A549 (cell line): Measurements from ENCODE around the gene KRTAP10-10. TPM values are rescaled to one million over a fixed set of nuclear protein-coding genes. Genes with fewer than 3 reads are reported as not detected.

Source experiments
- ATAC-seq, 2 experiments: fragments of 200-7000 bp in 1 of 2; fragments of >200 bp in 1 of 2; cut with Nextera tagmentation in 1 of 2; cut with Tn5 transposase in 1 of 2; 3 replicates each; pipeline versions ENCODE4 v1.8.0 to v1.9.1; 2018 to 2020; ENCODE audit warnings: mild to moderate bottlenecking in 1 of 2, moderate library complexity in 1 of 2
- CTCF ChIA-PET: fragments of 300-600 bp; sonication (Branson Sonifier 250); formaldehyde crosslinking; extraction: SDS; loops from one replicate; lab custom pipeline; 2021; ENCODE audit warnings: antibody characterized with exemption, inconsistent platforms; lab: Yijun Ruan, JAX
- POLR2A ChIA-PET: fragments of 350-600 bp; formaldehyde crosslinking; extraction: SDS; loops from one replicate; lab custom pipeline; 2021; ENCODE audit warnings: antibody characterized with exemption, inconsistent platforms; lab: Yijun Ruan, JAX
- DNase-seq, 2 experiments: peaks; one replicate each; pipeline versions ENCODE4 v3.0.0 to v3.0.0-alpha.2; 2011 to 2016; ENCODE audit warnings: low read depth in 1 of 2, low spot score in 1 of 2
- FAIRE-seq: peaks from 2 replicates; lab custom pipeline; 2011; peaks lifted over from hg19 to GRCh38; lab: Jason Lieb, UNC
- H3K27ac ChIP-seq, 2 experiments: fragments of >200 bp; sonication (Bioruptor Twin); formaldehyde crosslinking; 3 replicates each; pipeline ENCODE4 v1.5.1; 2016 to 2017
- H3K4me1 ChIP-seq: fragments of >200 bp; sonication (Bioruptor Twin); formaldehyde crosslinking; 3 replicates; pipeline ENCODE4 v1.6.1; 2016
- H3K4me2 ChIP-seq: fragments of >200 bp; sonication (Bioruptor Twin); formaldehyde crosslinking; 3 replicates; pipeline ENCODE4 v1.6.1; 2016
- H3K4me3 ChIP-seq: fragments of >200 bp; sonication (Bioruptor Twin); formaldehyde crosslinking; 3 replicates; pipeline ENCODE4 v1.5.1; 2016
- H3K9me3 ChIP-seq: fragments of >200 bp; sonication (Bioruptor Twin); formaldehyde crosslinking; 3 replicates; pipeline ENCODE4 v1.6.1; 2016
- BHLHE40 ChIP-seq: IDR thresholded peaks from 2 replicates; pipeline ENCODE4 v1.6.1; 2012; ENCODE audit warnings: low read depth, low read length, inconsistent platforms
- CHD2 ChIP-seq: fragments of 150-350 bp; IDR thresholded peaks from 2 replicates; pipeline ENCODE4 v1.6.1; 2014; ENCODE audit warnings: low read length; ENCODE audit not compliant: partially characterized antibody
- EHMT2 ChIP-seq: fragments of 200-600 bp; sonication (generic); IDR thresholded peaks from 2 replicates; pipeline ENCODE4 v1.6.1; 2016; ENCODE audit warnings: antibody characterized with exemption, low read depth, mild to moderate bottlenecking, moderate library complexity
- POLR2A ChIP-seq: IDR thresholded peaks from 2 replicates; pipeline ENCODE4 v1.6.1; 2012; ENCODE audit warnings: mild to moderate bottlenecking, low read length
- POLR2AphosphoS2 ChIP-seq: conservative IDR thresholded peaks from 2 replicates; pipeline ENCODE4 v1.6.1; 2012; ENCODE audit warnings: low read length, improper control_type of control experiment, inconsistent platforms
- RCOR1 ChIP-seq: fragments of 150-350 bp; IDR thresholded peaks from 2 replicates; pipeline ENCODE4 v1.6.1; 2014; ENCODE audit warnings: antibody characterized with exemption, low read length, low read depth
- RFX5 ChIP-seq: fragments of 450-650 bp; IDR thresholded peaks from 2 replicates; pipeline ENCODE4 v1.7.1; 2014; ENCODE audit warnings: antibody characterized with exemption, mild to moderate bottlenecking, moderate library complexity
- SREBF2 ChIP-seq: fragments of 450-650 bp; IDR thresholded peaks from 2 replicates; pipeline ENCODE4 v1.6.1; 2014; ENCODE audit warnings: mild to moderate bottlenecking, moderate library complexity
- ZNF302 ChIP-seq: fragments of 250-450 bp; sonication (Bioruptor Pico); IDR thresholded peaks from 2 replicates; pipeline ENCODE4 v1.9.0; 2021; ENCODE audit warnings: inconsistent platforms, mild to moderate bottlenecking, moderate library complexity
- WGBS: methylation state at CpG from one replicate; pipeline ENCODE4 v1.1.6; 2017; ENCODE audit errors: missing lambda C conversion rate; 5-methylcytosine and 5-hydroxymethylcytosine counted together
- polyA plus RNA-seq, 4 experiments: library from polyadenylated mRNA; depleted of rRNA in 3 of 4; stranded (reverse); fragments of >200 nt; fragmentation: RNase III in 1 of 4; extraction: RNeasy Plus Mini Kit Qiagen cat#74134 plus additional on column Dnase treatment in 1 of 4; gene quantifications; 2 replicates in 3 of 4; 3 replicates in 1 of 4; pipeline ENCODE4 v1.2.3, GENCODE V29; 2011 to 2017
- small RNA-seq, 6 experiments: library from RNA; depleted of rRNA; stranded (forward); fragments of <200 nt; gene quantifications; one replicate each; pipeline ENCODE3, GENCODE V24; 2012
- TF ChIP-seq, protein P1 (sequence below): fragments of >200 bp; sonication (Bioruptor Twin); formaldehyde crosslinking; IDR thresholded peaks from 2 replicates; pipeline ENCODE4 v1.6.1; 2016
- TF ChIP-seq, protein P2 (sequence below): fragments of 450-650 bp; IDR thresholded peaks from 2 replicates; pipeline ENCODE4 v1.6.1; 2014; ENCODE audit warnings: antibody characterized with exemption
- TF ChIP-seq, protein P3 (sequence below): fragments of 250-450 bp; sonication (Bioruptor Pico); IDR thresholded peaks from 2 replicates; pipeline ENCODE4 v1.5.0; 2020; ENCODE audit warnings: low read depth, mild to moderate bottlenecking, moderate library complexity
- TF ChIP-seq, protein P4 (sequence below): IDR thresholded peaks from 2 replicates; pipeline ENCODE4 v1.6.1; 2012

KRTAP10-10 gene
- polyA plus RNA-seq, 2 of the 4 experiments (the other 2 are of a cell fraction) = not detected

DNA sequence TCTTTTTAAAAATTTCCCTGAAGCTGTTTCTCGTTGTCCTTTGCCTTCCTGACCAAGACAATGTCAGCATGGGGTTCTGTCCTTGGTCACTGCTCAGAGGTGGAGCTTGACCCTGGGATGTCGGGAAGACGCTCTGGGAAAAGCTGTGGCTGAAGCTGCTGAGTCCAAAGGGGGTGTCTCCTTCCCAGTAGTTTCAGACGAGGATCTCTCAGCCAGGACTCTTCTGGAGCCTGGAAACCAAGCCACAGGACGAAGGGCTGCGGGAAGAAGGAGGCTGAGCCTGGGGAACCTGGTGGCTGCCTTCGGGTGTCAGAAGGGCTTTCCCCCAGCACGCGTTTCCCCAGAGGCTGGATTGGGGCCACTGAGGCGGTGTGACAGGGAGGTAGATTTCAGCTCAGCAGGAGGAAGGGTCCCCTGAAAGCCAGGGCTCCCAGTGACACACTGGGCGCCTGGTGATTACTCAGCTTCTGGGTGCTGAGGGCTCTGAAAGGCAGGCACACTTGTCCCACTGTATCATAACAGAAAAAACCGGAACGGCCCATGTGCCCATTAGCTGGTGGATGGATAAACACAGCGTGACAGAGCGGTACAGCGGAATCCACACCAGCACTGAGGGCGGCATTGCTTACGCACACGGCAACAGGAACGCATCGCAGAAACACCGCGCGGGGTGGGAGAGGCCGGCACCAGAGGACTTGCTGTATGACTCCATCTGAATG lies 49.8 kb downstream of the KRTAP10-10 start:
- FAIRE-seq (no peak), DNase-seq (no peak), ATAC-seq (no peak)
- ChIA-PET CTCF (no interaction called here), POLR2A (no interaction called here)
- WGBS = 63% methylated on average over 21 of the region's 25 CpGs
- Histone ChIP-seq H3K9me3 (no peaks in the 10 kb centered on the region), H3K4me3 (no peak overlapping the region), H3K27ac (no peak overlapping the region), H3K4me1 (no peaks in the 10 kb centered on the region), H3K4me2 (no peak overlapping the region)
- TF ChIP-seq CHD2 (no peak), EHMT2 (no peak)
- TF ChIP-seq, protein P1, sequence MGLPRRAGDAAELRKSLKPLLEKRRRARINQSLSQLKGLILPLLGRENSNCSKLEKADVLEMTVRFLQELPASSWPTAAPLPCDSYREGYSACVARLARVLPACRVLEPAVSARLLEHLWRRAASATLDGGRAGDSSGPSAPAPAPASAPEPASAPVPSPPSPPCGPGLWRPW = no peak

DNA sequence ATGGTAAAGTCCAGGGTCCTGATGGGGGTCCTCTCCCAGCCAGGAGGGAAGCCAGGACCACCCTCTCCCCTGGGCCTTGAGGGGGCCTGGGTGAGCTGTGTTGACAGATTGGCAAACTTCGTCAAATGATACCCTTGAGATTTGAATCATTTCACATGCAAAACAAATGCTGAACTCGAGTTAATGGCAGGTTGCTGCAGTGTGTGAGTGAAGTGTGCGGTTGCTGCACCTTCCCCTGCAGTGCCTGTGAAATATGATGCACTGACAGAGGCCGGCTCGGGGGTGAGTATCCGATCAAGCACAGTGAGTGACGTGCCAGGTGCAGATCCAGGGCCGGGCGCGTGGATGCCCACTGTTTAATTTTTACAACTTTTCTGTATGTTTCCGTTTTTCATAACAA lies 50.5 kb downstream of the KRTAP10-10 start:
- Histone ChIP-seq H3K9me3 (peaks cover 4% of the 10 kb centered on the region; the same call in 2 of the 3 replicates), H3K4me3 (no peak overlapping the region), H3K27ac (no peak overlapping the region), H3K4me2 (no peak overlapping the region), H3K4me1 (no peaks in the 10 kb centered on the region)
- CTCF ChIA-PET = no interaction called here
- 13% methylated on average over 11 of the region's 11 CpGs for WGBS
- DNase-seq (no peak), ATAC-seq (no peak), FAIRE-seq (no peak)
- POLR2A ChIA-PET = no interaction called here
- TF ChIP-seq RFX5 (no peak), SREBF2 (no peak), ZNF302 (no peak), POLR2AphosphoS2 (no peak), RCOR1 (no peak), BHLHE40 (no peak), POLR2A (no peak)
- TF ChIP-seq, protein P2, sequence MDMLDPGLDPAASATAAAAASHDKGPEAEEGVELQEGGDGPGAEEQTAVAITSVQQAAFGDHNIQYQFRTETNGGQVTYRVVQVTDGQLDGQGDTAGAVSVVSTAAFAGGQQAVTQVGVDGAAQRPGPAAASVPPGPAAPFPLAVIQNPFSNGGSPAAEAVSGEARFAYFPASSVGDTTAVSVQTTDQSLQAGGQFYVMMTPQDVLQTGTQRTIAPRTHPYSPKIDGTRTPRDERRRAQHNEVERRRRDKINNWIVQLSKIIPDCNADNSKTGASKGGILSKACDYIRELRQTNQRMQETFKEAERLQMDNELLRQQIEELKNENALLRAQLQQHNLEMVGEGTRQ = no peak
- TF ChIP-seq, protein P3, sequence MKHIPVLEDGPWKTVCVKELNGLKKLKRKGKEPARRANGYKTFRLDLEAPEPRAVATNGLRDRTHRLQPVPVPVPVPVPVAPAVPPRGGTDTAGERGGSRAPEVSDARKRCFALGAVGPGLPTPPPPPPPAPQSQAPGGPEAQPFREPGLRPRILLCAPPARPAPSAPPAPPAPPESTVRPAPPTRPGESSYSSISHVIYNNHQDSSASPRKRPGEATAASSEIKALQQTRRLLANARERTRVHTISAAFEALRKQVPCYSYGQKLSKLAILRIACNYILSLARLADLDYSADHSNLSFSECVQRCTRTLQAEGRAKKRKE = no peak
- TF ChIP-seq, protein P4, sequence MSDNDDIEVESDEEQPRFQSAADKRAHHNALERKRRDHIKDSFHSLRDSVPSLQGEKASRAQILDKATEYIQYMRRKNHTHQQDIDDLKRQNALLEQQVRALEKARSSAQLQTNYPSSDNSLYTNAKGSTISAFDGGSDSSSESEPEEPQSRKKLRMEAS = no peak

Small RNA genes lying within 50 kb of the gene (small RNA-seq; reads per million reads assigned to genes)
- 0 reads per million in 6 experiments for gene KRTAP12-6P

Other genes starting within 250 kb of the KRTAP10-10 start
- 0.59 and 0.66 TPM in 2 replicates for gene LRRC3, start 181.8 kb upstream of the KRTAP10-10 start, polyA plus RNA-seq (2011; rRNA removed)
- gene LRRC3, start 181.8 kb upstream of the KRTAP10-10 start, polyA plus RNA-seq (2017; fragmentation: RNase III; extraction: RNeasy Plus Mini Kit Qiagen cat#74134 plus additional on column Dnase treatment) = 0.96 to 1.1 TPM (median 1.1 TPM) in 3 replicates
- gene KRTAP10-1, start 97.2 kb upstream of the KRTAP10-10 start, polyA plus RNA-seq (2011; rRNA removed) = not detected in 2 replicates
- gene KRTAP10-1, start 97.2 kb upstream of the KRTAP10-10 start, polyA plus RNA-seq (2017; fragmentation: RNase III; extraction: RNeasy Plus Mini Kit Qiagen cat#74134 plus additional on column Dnase treatment) = not detected in 3 replicates
- gene KRTAP10-2, start 85.9 kb upstream of the KRTAP10-10 start, polyA plus RNA-seq (2011; rRNA removed) = not detected in 2 replicates
- not detected in 3 replicates for gene KRTAP10-2, start 85.9 kb upstream of the KRTAP10-10 start, polyA plus RNA-seq (2017; fragmentation: RNase III; extraction: RNeasy Plus Mini Kit Qiagen cat#74134 plus additional on column Dnase treatment)
- gene KRTAP10-3, start 78.6 kb upstream of the KRTAP10-10 start, polyA plus RNA-seq (2011; rRNA removed) = not detected in 2 replicates
- gene KRTAP10-3, start 78.6 kb upstream of the KRTAP10-10 start, polyA plus RNA-seq (2017; fragmentation: RNase III; extraction: RNeasy Plus Mini Kit Qiagen cat#74134 plus additional on column Dnase treatment) = not detected in 3 replicates
- not detected in 2 replicates for gene KRTAP10-4, start 63.6 kb upstream of the KRTAP10-10 start, polyA plus RNA-seq (2011; rRNA removed)
- gene KRTAP10-4, start 63.6 kb upstream of the KRTAP10-10 start, polyA plus RNA-seq (2017; fragmentation: RNase III; extraction: RNeasy Plus Mini Kit Qiagen cat#74134 plus additional on column Dnase treatment) = not detected in 3 replicates
- not detected in 2 replicates for gene KRTAP10-5, start 56.8 kb upstream of the KRTAP10-10 start, polyA plus RNA-seq (2011; rRNA removed)
- gene KRTAP10-5, start 56.8 kb upstream of the KRTAP10-10 start, polyA plus RNA-seq (2017; fragmentation: RNase III; extraction: RNeasy Plus Mini Kit Qiagen cat#74134 plus additional on column Dnase treatment) = not detected in 3 replicates
- gene KRTAP10-6, start 44.9 kb upstream of the KRTAP10-10 start, polyA plus RNA-seq (2011; rRNA removed) = not detected in 2 replicates
- gene KRTAP10-6, start 44.9 kb upstream of the KRTAP10-10 start, polyA plus RNA-seq (2017; fragmentation: RNase III; extraction: RNeasy Plus Mini Kit Qiagen cat#74134 plus additional on column Dnase treatment) = not detected in 3 replicates
- not detected in 2 replicates for gene KRTAP10-7, start 36.8 kb upstream of the KRTAP10-10 start, polyA plus RNA-seq (2011; rRNA removed)
- gene KRTAP10-7, start 36.8 kb upstream of the KRTAP10-10 start, polyA plus RNA-seq (2017; fragmentation: RNase III; extraction: RNeasy Plus Mini Kit Qiagen cat#74134 plus additional on column Dnase treatment) = not detected in 3 replicates
- not detected in 2 replicates for gene KRTAP10-8, start 25.3 kb upstream of the KRTAP10-10 start, polyA plus RNA-seq (2011; rRNA removed)
- not detected in 3 replicates for gene KRTAP10-8, start 25.3 kb upstream of the KRTAP10-10 start, polyA plus RNA-seq (2017; fragmentation: RNase III; extraction: RNeasy Plus Mini Kit Qiagen cat#74134 plus additional on column Dnase treatment)
- not detected in 2 replicates for gene KRTAP10-9, start 10.3 kb upstream of the KRTAP10-10 start, polyA plus RNA-seq (2011; rRNA removed)
- not detected in 3 replicates for gene KRTAP10-9, start 10.3 kb upstream of the KRTAP10-10 start, polyA plus RNA-seq (2017; fragmentation: RNase III; extraction: RNeasy Plus Mini Kit Qiagen cat#74134 plus additional on column Dnase treatment)
- gene KRTAP10-11, start 9.1 kb downstream of the KRTAP10-10 start, polyA plus RNA-seq (2011; rRNA removed) = not detected in 2 replicates
- gene KRTAP10-11, start 9.1 kb downstream of the KRTAP10-10 start, polyA plus RNA-seq (2017; fragmentation: RNase III; extraction: RNeasy Plus Mini Kit Qiagen cat#74134 plus additional on column Dnase treatment) = not detected in 3 replicates
- not detected in 2 replicates for gene KRTAP12-4, start 17.3 kb downstream of the KRTAP10-10 start, polyA plus RNA-seq (2011; rRNA removed)
- gene KRTAP12-4, start 17.3 kb downstream of the KRTAP10-10 start, polyA plus RNA-seq (2017; fragmentation: RNase III; extraction: RNeasy Plus Mini Kit Qiagen cat#74134 plus additional on column Dnase treatment) = not detected in 3 replicates
- not detected in 2 replicates for gene KRTAP12-3, start 20.6 kb downstream of the KRTAP10-10 start, polyA plus RNA-seq (2011; rRNA removed)
- gene KRTAP12-3, start 20.6 kb downstream of the KRTAP10-10 start, polyA plus RNA-seq (2017; fragmentation: RNase III; extraction: RNeasy Plus Mini Kit Qiagen cat#74134 plus additional on column Dnase treatment) = not detected in 3 replicates
- gene KRTAP12-2, start 29.6 kb downstream of the KRTAP10-10 start, polyA plus RNA-seq (2011; rRNA removed) = not detected in 2 replicates
- not detected in 3 replicates for gene KRTAP12-2, start 29.6 kb downstream of the KRTAP10-10 start, polyA plus RNA-seq (2017; fragmentation: RNase III; extraction: RNeasy Plus Mini Kit Qiagen cat#74134 plus additional on column Dnase treatment)
- gene KRTAP12-1, start 44.8 kb downstream of the KRTAP10-10 start, polyA plus RNA-seq (2011; rRNA removed) = not detected in 2 replicates
- not detected in 3 replicates for gene KRTAP12-1, start 44.8 kb downstream of the KRTAP10-10 start, polyA plus RNA-seq (2017; fragmentation: RNase III; extraction: RNeasy Plus Mini Kit Qiagen cat#74134 plus additional on column Dnase treatment)
- gene KRTAP10-12, start 59.8 kb downstream of the KRTAP10-10 start, polyA plus RNA-seq (2011; rRNA removed) = not detected in 2 replicates
- not detected in 3 replicates for gene KRTAP10-12, start 59.8 kb downstream of the KRTAP10-10 start, polyA plus RNA-seq (2017; fragmentation: RNase III; extraction: RNeasy Plus Mini Kit Qiagen cat#74134 plus additional on column Dnase treatment)
- gene TSPEAR, start 74.2 kb downstream of the KRTAP10-10 start, polyA plus RNA-seq (2011; rRNA removed) = not detected in 2 replicates
- gene TSPEAR, start 74.2 kb downstream of the KRTAP10-10 start, polyA plus RNA-seq (2017; fragmentation: RNase III; extraction: RNeasy Plus Mini Kit Qiagen cat#74134 plus additional on column Dnase treatment) = not detected in 3 replicates
- 65.8 and 68.2 TPM in 2 replicates for gene UBE2G2, start 164.5 kb downstream of the KRTAP10-10 start, polyA plus RNA-seq (2011; rRNA removed)
- 56.9 to 63.5 TPM (median 62.7 TPM) in 3 replicates for gene UBE2G2, start 164.5 kb downstream of the KRTAP10-10 start, polyA plus RNA-seq (2017; fragmentation: RNase III; extraction: RNeasy Plus Mini Kit Qiagen cat#74134 plus additional on column Dnase treatment)
- gene SUMO3, start 180.7 kb downstream of the KRTAP10-10 start, polyA plus RNA-seq (2011; rRNA removed) = 77.7 and 110 TPM in 2 replicates
- 69.2 to 79.4 TPM (median 78.4 TPM) in 3 replicates for gene SUMO3, start 180.7 kb downstream of the KRTAP10-10 start, polyA plus RNA-seq (2017; fragmentation: RNase III; extraction: RNeasy Plus Mini Kit Qiagen cat#74134 plus additional on column Dnase treatment)
- 97.6 and 99.4 TPM in 2 replicates for gene PTTG1IP, start 236.3 kb downstream of the KRTAP10-10 start, polyA plus RNA-seq (2011; rRNA removed)
- gene PTTG1IP, start 236.3 kb downstream of the KRTAP10-10 start, polyA plus RNA-seq (2017; fragmentation: RNase III; extraction: RNeasy Plus Mini Kit Qiagen cat#74134 plus additional on column Dnase treatment) = 93.2 to 103 TPM (median 98.7 TPM) in 3 replicates